Neural progenitor cell (in vitro differentiated cells): ENCODE measurements around the gene SLC66A3.

Source experiments
- CTCF ChIP-seq: fragments of 200-600 bp; sonication (generic); IDR thresholded peaks from 2 replicates; pipeline ENCODE4 v1.5.1; 2017; ENCODE audit warnings: antibody characterized with exemption, mild to moderate bottlenecking
- EZH2 ChIP-seq: fragments of 200-600 bp; sonication (generic); IDR thresholded peaks from 2 replicates; pipeline ENCODE4 v1.6.1; 2017; ENCODE audit warnings: antibody characterized with exemption, mild to moderate bottlenecking, moderate library complexity
- EZH2phosphoT487 ChIP-seq: fragments of 200-600 bp; sonication (generic); IDR thresholded peaks from 2 replicates; pipeline ENCODE4 v1.6.1; 2017; ENCODE audit warnings: antibody characterized with exemption

GRCh38 chr2:11187083-11187619 lies 31.9 kb downstream of the SLC66A3 start:
- no peak for TF ChIP-seq CTCF
- TF ChIP-seq EZH2: no peak
- TF ChIP-seq EZH2phosphoT487: no peak
